Activated naive CD4-positive, alpha-beta T cell treated with Interleukin-2 at 50 U/mL for 16 hours (primary cell): Measurements from ENCODE around the gene FAM72B.
"Not testable (repeated sequence)": the region's sequence is repeated elsewhere in the genome, so short reads cannot be mapped to it uniquely, and the experiment has no call there.

Experiments used
- DNase-seq: peaks from one replicate; pipeline ENCODE4 v3.0.0-alpha.2; 2020

The FAM72B gene

GRCh38 chr1:121148489-121149190 is 35.5 kb downstream of the FAM72B start:
- DNase-seq = not testable (repeated sequence)

GRCh38 chr1:121140393-121140792 is 43.7 kb downstream of the FAM72B start:
- not testable (repeated sequence) for DNase-seq

DNA sequence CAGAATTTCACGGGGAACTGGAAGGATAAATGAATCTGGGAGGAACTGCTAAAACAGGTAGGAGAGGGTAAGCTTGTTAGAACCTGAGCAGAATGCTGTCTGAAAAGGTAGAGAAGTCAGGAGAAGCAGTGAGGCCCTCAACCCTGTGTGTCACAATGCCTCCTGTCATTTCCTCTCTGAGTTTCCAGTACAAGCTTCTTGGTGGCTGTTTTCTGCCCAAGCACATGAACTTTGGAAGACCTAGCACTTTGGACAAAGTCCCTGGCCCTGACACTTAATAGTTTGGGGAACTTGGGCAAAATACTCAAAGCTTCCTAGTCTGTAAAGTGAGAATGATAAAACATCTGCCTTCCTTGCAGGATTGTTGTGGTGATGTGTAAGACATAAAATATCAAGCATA is 52.6 kb downstream of the FAM72B start:
- not testable (repeated sequence) for DNase-seq

GRCh38 chr1:121118480-121118824 is 65.7 kb downstream of the FAM72B start:
- not testable (repeated sequence) for DNase-seq
